Measurements from ENCODE around the gene RGR.

- TF ChIP-seq CTCF (IDR thresholded peaks at IDR 0.05) (no peak), POLR2A (IDR thresholded peaks at IDR 0.05) (no peak)
These were observed 42.5 kb upstream of the RGR start for GRCh38 chr10:84202349-84202748.
